GM15510 (cell line): ENCODE results near the gene ST3GAL2.

ENCODE experiments used
- POLR2A ChIP-seq: IDR thresholded peaks from 3 replicates; pipeline ENCODE4 v1.6.1; 2011; ENCODE audit warnings: borderline replicate concordance; ENCODE audit not compliant: insufficient read length; ENCODE audit errors: extremely low read depth

Gene ST3GAL2

GRCh38 chr16:70391881-70392481 is 46.9 kb downstream of the ST3GAL2 start:
- no peak for TF ChIP-seq POLR2A

DNA sequence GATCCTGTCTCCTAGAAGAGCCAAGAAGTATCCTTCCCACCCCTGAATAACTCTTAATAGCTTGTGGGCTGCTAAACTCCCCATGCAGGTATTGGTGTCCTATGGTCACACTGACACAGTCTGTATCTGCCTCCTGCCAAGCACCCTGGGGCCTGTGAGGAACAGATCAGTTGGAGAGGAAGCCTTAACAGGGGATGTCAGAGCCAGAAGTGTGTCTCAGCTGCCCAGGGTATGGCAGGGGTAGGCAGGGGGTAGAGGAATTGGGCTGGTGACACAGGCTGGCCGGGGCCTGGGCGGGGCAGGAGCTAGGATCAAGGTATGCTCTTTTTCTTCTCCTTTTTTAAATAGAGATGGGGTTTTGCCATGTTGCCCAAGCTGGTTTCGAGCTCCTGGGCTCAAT is 47.5 kb downstream of the ST3GAL2 start:
- TF ChIP-seq POLR2A, result no peak

- no peak for TF ChIP-seq POLR2A
Observed at GRCh38 chr16:70390774-70391173, 48.1 kb downstream of the ST3GAL2 start.

- TF ChIP-seq POLR2A, result no peak
Observed at GRCh38 chr16:70388006-70388680, 50.8 kb downstream of the ST3GAL2 start.

- TF ChIP-seq POLR2A, result no peak
Observed at GRCh38 chr16:70383421-70383960, 55.4 kb downstream of the ST3GAL2 start.

- peak; percentile 70 for TF ChIP-seq POLR2A
Observed at GRCh38 chr16:70381604-70382342, 57.1 kb downstream of the ST3GAL2 start.

GRCh38 chr16:70380919-70381603 is 57.8 kb downstream of the ST3GAL2 start:
- peak; percentile 86 for TF ChIP-seq POLR2A

- no peak for TF ChIP-seq POLR2A
Observed at GRCh38 chr16:70380248-70380918, 58.5 kb downstream of the ST3GAL2 start.

GRCh38 chr16:70378869-70379493 is 59.9 kb downstream of the ST3GAL2 start:
- no peak for TF ChIP-seq POLR2A

DNA sequence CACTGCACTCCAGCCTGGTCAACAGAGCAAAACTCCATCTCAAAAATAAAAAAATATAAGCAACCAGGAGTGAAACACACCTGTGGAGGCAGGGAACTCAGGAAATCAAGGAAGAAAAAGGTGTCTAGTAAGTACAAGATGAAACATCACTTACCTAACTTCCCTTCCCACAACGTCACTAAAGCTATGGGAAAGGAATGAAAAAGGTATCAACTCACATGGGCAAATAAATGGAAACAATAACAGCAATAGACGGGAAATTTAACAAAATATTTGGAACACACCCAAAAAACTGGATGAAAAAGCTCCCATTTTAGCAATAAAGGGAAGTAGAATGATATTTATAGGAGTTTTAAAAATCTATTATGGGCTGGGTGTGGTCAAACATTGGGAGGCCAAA is 61.1 kb downstream of the ST3GAL2 start:
- TF ChIP-seq POLR2A, result no peak

GRCh38 chr16:70375636-70376611 is 63.0 kb downstream of the ST3GAL2 start:
- peak; percentile 23 for TF ChIP-seq POLR2A

DNA sequence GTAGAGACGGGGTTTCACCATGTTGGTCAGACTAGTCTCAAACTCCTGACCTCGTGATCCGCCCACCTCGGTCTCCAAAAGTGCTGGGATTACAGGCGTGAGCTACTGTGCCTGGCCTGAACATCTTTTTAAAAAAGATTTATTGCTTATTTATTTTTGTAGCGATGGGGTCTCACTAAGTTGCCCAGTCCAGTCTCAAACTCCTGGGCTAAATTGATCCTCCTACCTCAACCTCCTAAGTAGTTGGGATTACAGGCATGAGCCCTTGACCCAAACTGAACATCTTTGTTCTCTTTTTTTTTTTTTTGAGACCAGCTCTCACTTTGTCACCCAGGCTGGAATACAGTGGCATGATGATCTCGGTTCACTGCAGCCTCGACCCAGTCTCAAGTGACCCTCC is 64.7 kb downstream of the ST3GAL2 start:
- TF ChIP-seq POLR2A, result no peak
